HepG2 (cell line): ENCODE data around the gene RNF123. TPM values are rescaled to one million over a fixed set of nuclear protein-coding genes. Genes with fewer than 3 reads are reported as not detected.

Source experiments
- ATRX ChIP-seq: sonication (generic); formaldehyde crosslinking; IDR thresholded peaks from 2 replicates; pipeline ENCODE4 v1.4.0; 2020; ENCODE audit warnings: missing genetic modification reagents, borderline replicate concordance
- BCL6 ChIP-seq: IDR thresholded peaks from 2 replicates; pipeline ENCODE4 v1.6.1; 2016; ENCODE audit warnings: missing genetic modification reagents, missing compliant biosample characterization
- FOXM1 ChIP-seq: sonication (generic); formaldehyde crosslinking; IDR thresholded peaks from 2 replicates; pipeline ENCODE4 v1.5.0; 2020; ENCODE audit warnings: missing genetic modification reagents
- HDAC6 ChIP-seq: fragments of 200-600 bp; sonication (generic); IDR thresholded peaks from 2 replicates; pipeline ENCODE4 v1.7.0; 2017; ENCODE audit warnings: mild to moderate bottlenecking, antibody characterized with exemption, low read length, low read depth
- HHEX ChIP-seq: IDR thresholded peaks from 2 replicates; pipeline ENCODE4 v1.6.1; 2016; ENCODE audit warnings: control low read depth
- HNF4G ChIP-seq, 2 experiments: sonication (generic) in 1 of 2; formaldehyde crosslinking in 1 of 2; IDR thresholded peaks; 2 replicates each; pipeline versions ENCODE4 v1.4.0 to v1.6.1; 2011 to 2020; ENCODE audit warnings: borderline replicate concordance in 2 of 2, low read depth in 2 of 2, mild to moderate bottlenecking in 2 of 2, low read length in 1 of 2, missing genetic modification reagents in 1 of 2, moderate library complexity in 1 of 2
- JUNB ChIP-seq: sonication (generic); formaldehyde crosslinking; IDR thresholded peaks from 2 replicates; pipeline ENCODE4 v1.8.0; 2022; ENCODE audit warnings: missing genetic modification reagents, mild to moderate bottlenecking, borderline replicate concordance
- MXI1 ChIP-seq: IDR thresholded peaks from 3 replicates; pipeline ENCODE4 v1.6.1; 2012; ENCODE audit warnings: low read depth, low read length, inconsistent platforms, borderline replicate concordance
- NRL ChIP-seq: sonication (generic); formaldehyde crosslinking; IDR thresholded peaks from 2 replicates; pipeline ENCODE4 v1.5.0; 2020; ENCODE audit warnings: missing genetic modification reagents, mild to moderate bottlenecking, moderate library complexity, borderline replicate concordance
- PHF8 ChIP-seq: sonication (generic); formaldehyde crosslinking; IDR thresholded peaks from 2 replicates; pipeline ENCODE4 v1.5.0; 2020; ENCODE audit warnings: missing genetic modification reagents
- POLR2G ChIP-seq: fragments of 200-400 bp; formaldehyde crosslinking; IDR thresholded peaks from 2 replicates; pipeline ENCODE4 v1.6.1; 2018; ENCODE audit warnings: mild to moderate bottlenecking, low read depth, low read length, moderate library complexity
- SIX4 ChIP-seq: sonication (generic); formaldehyde crosslinking; IDR thresholded peaks from 2 replicates; pipeline ENCODE4 v1.4.0; 2020; ENCODE audit warnings: missing genetic modification reagents
- TRIM24 ChIP-seq: sonication (generic); formaldehyde crosslinking; IDR thresholded peaks from 2 replicates; pipeline ENCODE4 v1.8.0; 2022; ENCODE audit warnings: mild to moderate bottlenecking, missing genetic modification reagents
- ZNF136 ChIP-seq: sonication (generic); formaldehyde crosslinking; IDR thresholded peaks from 2 replicates; pipeline ENCODE4 v1.8.1; 2022; ENCODE audit warnings: low read depth, mild to moderate bottlenecking, moderate library complexity, missing genetic modification reagents
- ZNF549 ChIP-seq: sonication (generic); formaldehyde crosslinking; IDR thresholded peaks from 2 replicates; pipeline ENCODE4 v1.5.0; 2020; ENCODE audit warnings: missing genetic modification reagents
- ZNF674 ChIP-seq: sonication (generic); formaldehyde crosslinking; IDR thresholded peaks from 2 replicates; pipeline ENCODE4 v1.5.0; 2020; ENCODE audit warnings: low read depth, mild to moderate bottlenecking, missing genetic modification reagents
- ZNF749 ChIP-seq: sonication (generic); formaldehyde crosslinking; IDR thresholded peaks from 2 replicates; pipeline ENCODE4 v1.8.0; 2022; ENCODE audit warnings: mild to moderate bottlenecking, missing genetic modification reagents, moderate library complexity, borderline replicate concordance
- polyA plus RNA-seq, 8 experiments: library from polyadenylated mRNA; depleted of rRNA in 3 of 8; stranded (reverse) in 7 of 8; unstranded in 1 of 8; fragments of >200 nt; fragmentation: Illumina TruSeq in 4 of 8; extraction: Trizol in 4 of 8; gene quantifications; 2 replicates each; pipeline versions ENCODE4 v1.2.1 to v1.2.3, GENCODE V29; 2011 to 2016; ENCODE audit warnings: low read depth in 4 of 8, missing spikeins in 1 of 8, mixed read lengths in 1 of 8; ENCODE audit not compliant: insufficient read depth in 1 of 8
- total RNA-seq, 5 experiments: library from RNA; depleted of rRNA; stranded (reverse); fragments of >200 nt; fragmentation: Illumina TruSeq; extraction: Trizol; gene quantifications; 2 replicates each; pipeline ENCODE4 v1.2.3, GENCODE V29; 2016; ENCODE audit warnings: low read depth in 1 of 5
- TF ChIP-seq, protein P1 (sequence below): sonication (generic); formaldehyde crosslinking; IDR thresholded peaks from 2 replicates; pipeline ENCODE4 v1.8.1; 2022; ENCODE audit warnings: low read depth, mild to moderate bottlenecking, missing genetic modification reagents
- TF ChIP-seq, protein P2 (sequence below): IDR thresholded peaks from 2 replicates; pipeline ENCODE4 v1.6.1; 2016; ENCODE audit warnings: missing compliant biosample characterization, missing genetic modification reagents, borderline replicate concordance
- TF ChIP-seq, protein P3 (sequence below): sonication (generic); formaldehyde crosslinking; IDR thresholded peaks from 2 replicates; pipeline ENCODE4 v1.4.0; 2020; ENCODE audit warnings: mild to moderate bottlenecking, low read depth, missing genetic modification reagents
- TF ChIP-seq, protein P4 (sequence below): sonication (generic); formaldehyde crosslinking; IDR thresholded peaks from 2 replicates; pipeline ENCODE4 v1.5.0; 2020; ENCODE audit warnings: missing genetic modification reagents, mild to moderate bottlenecking, borderline replicate concordance
- TF ChIP-seq, protein P5 (sequence below): sonication (generic); formaldehyde crosslinking; IDR thresholded peaks from 2 replicates; pipeline ENCODE4 v1.8.0; 2022; ENCODE audit warnings: mild to moderate bottlenecking, missing genetic modification reagents
- TF ChIP-seq, protein P6 (sequence below): sonication (generic); formaldehyde crosslinking; IDR thresholded peaks from 2 replicates; pipeline ENCODE4 v1.5.0; 2020; ENCODE audit warnings: missing genetic modification reagents

RNF123 gene
- total and polyA plus RNA-seq, 2 of the 13 experiments (the other 11 are each of a cell fraction or from before 2014, with no cell fraction given), result 29.9 to 82.2 TPM

DNA sequence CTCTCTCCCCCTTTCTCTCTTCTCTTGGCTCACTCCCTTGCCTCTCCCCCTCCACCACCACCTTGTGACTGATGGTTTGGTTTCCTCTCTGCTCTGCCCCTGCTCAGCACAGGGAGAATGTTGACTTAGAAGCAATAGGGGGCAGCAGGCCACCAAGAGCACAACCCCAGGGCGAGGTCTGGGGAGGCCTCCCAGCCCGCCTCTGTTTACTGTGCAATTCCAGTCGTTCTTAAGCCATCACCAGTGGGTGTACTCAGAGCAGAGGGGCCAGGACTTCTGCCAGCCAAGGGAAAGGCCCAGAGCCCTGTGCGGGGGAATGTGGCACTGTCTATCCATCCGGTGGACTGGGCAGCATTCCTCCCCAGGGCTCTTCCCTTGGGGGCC is 21.0 kb upstream of the RNF123 start (continued):
- TF ChIP-seq HDAC6 (no peak), ZNF549 (CRISPR knock-in tag) (no peak), ATRX (CRISPR knock-in tag) (no peak), ZNF749 (CRISPR knock-in tag) (no peak), TRIM24 (no peak), MXI1 (peak; percentile 45; the same call in 1 of the 3 replicates), HNF4G (IDR thresholded peaks at IDR 0.05; ENCODE audit: borderline replicate concordance, low read depth, low read length) (no peak; the same call in 1 of the 2 replicates), HNF4G (CRISPR knock-in tag; IDR thresholded peaks at IDR 0.05; ENCODE audit: borderline replicate concordance, low read depth) (peak; percentile 43; the same call in 1 of the 2 replicates), HHEX (CRISPR knock-in tag) (peak; percentile 79; the same call in 1 of the 2 replicates), POLR2G (no peak), NRL (CRISPR knock-in tag) (0 out of 2 replicates have a peak, but pooled peaks have one; percentile 32), ZNF136 (CRISPR knock-in tag) (no peak), SIX4 (CRISPR knock-in tag) (no peak), JUNB (CRISPR knock-in tag) (no peak), FOXM1 (no peak), BCL6 (CRISPR knock-in tag) (peak; percentile 72), ZNF674 (CRISPR knock-in tag) (no peak), PHF8 (CRISPR knock-in tag) (0 out of 2 replicates have a peak, but pooled peaks have one; percentile 25)
- TF ChIP-seq, protein P1, sequence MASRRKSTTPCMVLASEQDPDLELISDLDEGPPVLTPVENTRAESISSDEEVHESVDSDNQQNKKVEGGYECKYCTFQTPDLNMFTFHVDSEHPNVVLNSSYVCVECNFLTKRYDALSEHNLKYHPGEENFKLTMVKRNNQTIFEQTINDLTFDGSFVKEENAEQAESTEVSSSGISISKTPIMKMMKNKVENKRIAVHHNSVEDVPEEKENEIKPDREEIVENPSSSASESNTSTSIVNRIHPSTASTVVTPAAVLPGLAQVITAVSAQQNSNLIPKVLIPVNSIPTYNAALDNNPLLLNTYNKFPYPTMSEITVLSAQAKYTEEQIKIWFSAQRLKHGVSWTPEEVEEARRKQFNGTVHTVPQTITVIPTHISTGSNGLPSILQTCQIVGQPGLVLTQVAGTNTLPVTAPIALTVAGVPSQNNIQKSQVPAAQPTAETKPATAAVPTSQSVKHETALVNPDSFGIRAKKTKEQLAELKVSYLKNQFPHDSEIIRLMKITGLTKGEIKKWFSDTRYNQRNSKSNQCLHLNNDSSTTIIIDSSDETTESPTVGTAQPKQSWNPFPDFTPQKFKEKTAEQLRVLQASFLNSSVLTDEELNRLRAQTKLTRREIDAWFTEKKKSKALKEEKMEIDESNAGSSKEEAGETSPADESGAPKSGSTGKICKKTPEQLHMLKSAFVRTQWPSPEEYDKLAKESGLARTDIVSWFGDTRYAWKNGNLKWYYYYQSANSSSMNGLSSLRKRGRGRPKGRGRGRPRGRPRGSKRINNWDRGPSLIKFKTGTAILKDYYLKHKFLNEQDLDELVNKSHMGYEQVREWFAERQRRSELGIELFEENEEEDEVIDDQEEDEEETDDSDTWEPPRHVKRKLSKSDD, result no peak
- TF ChIP-seq, protein P2, sequence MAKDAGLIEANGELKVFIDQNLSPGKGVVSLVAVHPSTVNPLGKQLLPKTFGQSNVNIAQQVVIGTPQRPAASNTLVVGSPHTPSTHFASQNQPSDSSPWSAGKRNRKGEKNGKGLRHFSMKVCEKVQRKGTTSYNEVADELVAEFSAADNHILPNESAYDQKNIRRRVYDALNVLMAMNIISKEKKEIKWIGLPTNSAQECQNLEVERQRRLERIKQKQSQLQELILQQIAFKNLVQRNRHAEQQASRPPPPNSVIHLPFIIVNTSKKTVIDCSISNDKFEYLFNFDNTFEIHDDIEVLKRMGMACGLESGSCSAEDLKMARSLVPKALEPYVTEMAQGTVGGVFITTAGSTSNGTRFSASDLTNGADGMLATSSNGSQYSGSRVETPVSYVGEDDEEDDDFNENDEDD (CRISPR knock-in tag), result no peak
- TF ChIP-seq, protein P3, sequence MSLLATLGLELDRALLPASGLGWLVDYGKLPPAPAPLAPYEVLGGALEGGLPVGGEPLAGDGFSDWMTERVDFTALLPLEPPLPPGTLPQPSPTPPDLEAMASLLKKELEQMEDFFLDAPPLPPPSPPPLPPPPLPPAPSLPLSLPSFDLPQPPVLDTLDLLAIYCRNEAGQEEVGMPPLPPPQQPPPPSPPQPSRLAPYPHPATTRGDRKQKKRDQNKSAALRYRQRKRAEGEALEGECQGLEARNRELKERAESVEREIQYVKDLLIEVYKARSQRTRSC (CRISPR knock-in tag), result no peak
- TF ChIP-seq, protein P4, sequence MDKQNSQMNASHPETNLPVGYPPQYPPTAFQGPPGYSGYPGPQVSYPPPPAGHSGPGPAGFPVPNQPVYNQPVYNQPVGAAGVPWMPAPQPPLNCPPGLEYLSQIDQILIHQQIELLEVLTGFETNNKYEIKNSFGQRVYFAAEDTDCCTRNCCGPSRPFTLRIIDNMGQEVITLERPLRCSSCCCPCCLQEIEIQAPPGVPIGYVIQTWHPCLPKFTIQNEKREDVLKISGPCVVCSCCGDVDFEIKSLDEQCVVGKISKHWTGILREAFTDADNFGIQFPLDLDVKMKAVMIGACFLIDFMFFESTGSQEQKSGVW (CRISPR knock-in tag), result no peak
- TF ChIP-seq, protein P5, sequence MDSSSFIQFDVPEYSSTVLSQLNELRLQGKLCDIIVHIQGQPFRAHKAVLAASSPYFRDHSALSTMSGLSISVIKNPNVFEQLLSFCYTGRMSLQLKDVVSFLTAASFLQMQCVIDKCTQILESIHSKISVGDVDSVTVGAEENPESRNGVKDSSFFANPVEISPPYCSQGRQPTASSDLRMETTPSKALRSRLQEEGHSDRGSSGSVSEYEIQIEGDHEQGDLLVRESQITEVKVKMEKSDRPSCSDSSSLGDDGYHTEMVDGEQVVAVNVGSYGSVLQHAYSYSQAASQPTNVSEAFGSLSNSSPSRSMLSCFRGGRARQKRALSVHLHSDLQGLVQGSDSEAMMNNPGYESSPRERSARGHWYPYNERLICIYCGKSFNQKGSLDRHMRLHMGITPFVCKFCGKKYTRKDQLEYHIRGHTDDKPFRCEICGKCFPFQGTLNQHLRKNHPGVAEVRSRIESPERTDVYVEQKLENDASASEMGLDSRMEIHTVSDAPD (CRISPR knock-in tag), result 0 out of 2 replicates have a peak, but pooled peaks have one; percentile 54
- TF ChIP-seq, protein P6, sequence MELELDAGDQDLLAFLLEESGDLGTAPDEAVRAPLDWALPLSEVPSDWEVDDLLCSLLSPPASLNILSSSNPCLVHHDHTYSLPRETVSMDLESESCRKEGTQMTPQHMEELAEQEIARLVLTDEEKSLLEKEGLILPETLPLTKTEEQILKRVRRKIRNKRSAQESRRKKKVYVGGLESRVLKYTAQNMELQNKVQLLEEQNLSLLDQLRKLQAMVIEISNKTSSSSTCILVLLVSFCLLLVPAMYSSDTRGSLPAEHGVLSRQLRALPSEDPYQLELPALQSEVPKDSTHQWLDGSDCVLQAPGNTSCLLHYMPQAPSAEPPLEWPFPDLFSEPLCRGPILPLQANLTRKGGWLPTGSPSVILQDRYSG, result no peak
